HG02610 (cell line): ENCODE data around the gene NOC2L.
"Not testable (repeated sequence)": the region's sequence is repeated elsewhere in the genome, so short reads cannot be mapped to it uniquely, and the experiment has no call there.

Source experiments
- ATAC-seq: cut with Tn5 transposase; IDR thresholded peaks from one replicate; pipeline ENCODE4 v1.9.1; 2021; ENCODE audit warnings: mild to moderate bottlenecking, moderate library complexity; ENCODE audit not compliant: unreplicated experiment

The NOC2L gene

GRCh38 chr1:994546-994945, 35.5 kb upstream of the NOC2L start:
- ATAC-seq, result not testable (repeated sequence)

GRCh38 chr1:993379-993995, 34.4 kb upstream of the NOC2L start:
- no peak for ATAC-seq

GRCh38 chr1:992362-992761, 33.3 kb upstream of the NOC2L start:
- no peak for ATAC-seq

- ATAC-seq, result no peak
Observed at GRCh38 chr1:991895-992294, 32.8 kb upstream of the NOC2L start.

- not testable (repeated sequence) for ATAC-seq
Observed at GRCh38 chr1:991275-991674, 32.2 kb upstream of the NOC2L start.

- not testable (repeated sequence) for ATAC-seq
Observed at GRCh38 chr1:988061-988460, 29.0 kb upstream of the NOC2L start.

- ATAC-seq, result no peak
Observed at GRCh38 chr1:985126-985525, 26.1 kb upstream of the NOC2L start.

GRCh38 chr1:984476-984814, 25.4 kb upstream of the NOC2L start:
- ATAC-seq, result no peak

- ATAC-seq, result no peak
Observed at GRCh38 chr1:983798-984475, 24.9 kb upstream of the NOC2L start.

GRCh38 chr1:982765-983436, 23.8 kb upstream of the NOC2L start:
- ATAC-seq, result no peak

GRCh38 chr1:981955-982558, 23.0 kb upstream of the NOC2L start, which contains the start of gene PERM1:
PERM1 (minus strand) TSS chr1:982093; CDS start chr1:981029, 1,064 bp downstream.
- ATAC-seq, result no peak

- no peak for ATAC-seq
Observed at GRCh38 chr1:981491-981954, 22.5 kb upstream of the NOC2L start.

- ATAC-seq, result no peak
Observed at GRCh38 chr1:980602-981395, 21.7 kb upstream of the NOC2L start.

- ATAC-seq, result no peak
Observed at GRCh38 chr1:980137-980571, 21.1 kb upstream of the NOC2L start.

GRCh38 chr1:979744-980072, 20.7 kb upstream of the NOC2L start:
- ATAC-seq, result no peak

- ATAC-seq, result no peak
Observed at GRCh38 chr1:978835-979743, 20.0 kb upstream of the NOC2L start.

GRCh38 chr1:978069-978834, 19.2 kb upstream of the NOC2L start:
- ATAC-seq, result no peak

- not testable (repeated sequence) for ATAC-seq
Observed at GRCh38 chr1:976791-977190, 17.7 kb upstream of the NOC2L start.
